Adrenal gland (tissue), 5 donors: ENCODE results near the gene NSMCE1.

Experiments
- POLR2A ChIP-seq, 2 donors: fragments of 450-650 bp; IDR thresholded peaks; one replicate each; pipeline ENCODE4 v1.6.1; 2017; ENCODE audit warnings: antibody characterized with exemption in 2 of 2, mild to moderate bottlenecking in 2 of 2, moderate library complexity in 1 of 2
- TF ChIP-seq, protein P1 (sequence below), 6 experiments: fragments of 450-650 bp in 4 of 6; fragments of 200-600 bp in 2 of 6; sonication (generic) in 1 of 6; IDR thresholded peaks; 1 replicate in 5 of 6; 2 replicates in 1 of 6; pipeline versions ENCODE4 v1.5.1 to v1.8.0; 2016 to 2021; ENCODE audit warnings: antibody characterized with exemption in 6 of 6, mild to moderate bottlenecking in 2 of 6, moderate library complexity in 1 of 6
- donor health status: DM: no; HTN: no; CAD: no.

DNA sequence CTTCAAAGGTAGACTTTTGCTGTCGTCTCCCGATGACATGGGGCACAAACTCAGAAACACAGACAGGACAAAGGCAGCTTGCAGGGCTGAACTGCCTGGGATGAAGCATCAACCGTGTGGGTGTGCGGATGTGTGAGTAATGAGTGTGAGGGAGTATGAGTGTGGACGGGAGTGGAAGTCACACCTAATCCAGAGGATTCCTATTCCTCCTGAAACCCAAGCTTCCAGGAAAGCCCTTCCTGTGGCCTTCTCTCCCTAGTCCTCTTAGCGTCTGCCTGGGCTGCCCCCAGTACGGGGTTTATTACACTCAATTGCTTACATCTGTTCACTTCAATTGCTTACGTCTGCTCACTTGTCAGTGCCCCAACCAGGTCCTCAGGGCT, 42.9 kb upstream of the NSMCE1 start:
- TF ChIP-seq, protein P1, sequence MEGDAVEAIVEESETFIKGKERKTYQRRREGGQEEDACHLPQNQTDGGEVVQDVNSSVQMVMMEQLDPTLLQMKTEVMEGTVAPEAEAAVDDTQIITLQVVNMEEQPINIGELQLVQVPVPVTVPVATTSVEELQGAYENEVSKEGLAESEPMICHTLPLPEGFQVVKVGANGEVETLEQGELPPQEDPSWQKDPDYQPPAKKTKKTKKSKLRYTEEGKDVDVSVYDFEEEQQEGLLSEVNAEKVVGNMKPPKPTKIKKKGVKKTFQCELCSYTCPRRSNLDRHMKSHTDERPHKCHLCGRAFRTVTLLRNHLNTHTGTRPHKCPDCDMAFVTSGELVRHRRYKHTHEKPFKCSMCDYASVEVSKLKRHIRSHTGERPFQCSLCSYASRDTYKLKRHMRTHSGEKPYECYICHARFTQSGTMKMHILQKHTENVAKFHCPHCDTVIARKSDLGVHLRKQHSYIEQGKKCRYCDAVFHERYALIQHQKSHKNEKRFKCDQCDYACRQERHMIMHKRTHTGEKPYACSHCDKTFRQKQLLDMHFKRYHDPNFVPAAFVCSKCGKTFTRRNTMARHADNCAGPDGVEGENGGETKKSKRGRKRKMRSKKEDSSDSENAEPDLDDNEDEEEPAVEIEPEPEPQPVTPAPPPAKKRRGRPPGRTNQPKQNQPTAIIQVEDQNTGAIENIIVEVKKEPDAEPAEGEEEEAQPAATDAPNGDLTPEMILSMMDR (IDR thresholded peaks at IDR 0.05), result no peak
- TF ChIP-seq POLR2A (IDR thresholded peaks at IDR 0.05), result no peak
